ENCODE measurements around the gene TENT4A.

DNA sequence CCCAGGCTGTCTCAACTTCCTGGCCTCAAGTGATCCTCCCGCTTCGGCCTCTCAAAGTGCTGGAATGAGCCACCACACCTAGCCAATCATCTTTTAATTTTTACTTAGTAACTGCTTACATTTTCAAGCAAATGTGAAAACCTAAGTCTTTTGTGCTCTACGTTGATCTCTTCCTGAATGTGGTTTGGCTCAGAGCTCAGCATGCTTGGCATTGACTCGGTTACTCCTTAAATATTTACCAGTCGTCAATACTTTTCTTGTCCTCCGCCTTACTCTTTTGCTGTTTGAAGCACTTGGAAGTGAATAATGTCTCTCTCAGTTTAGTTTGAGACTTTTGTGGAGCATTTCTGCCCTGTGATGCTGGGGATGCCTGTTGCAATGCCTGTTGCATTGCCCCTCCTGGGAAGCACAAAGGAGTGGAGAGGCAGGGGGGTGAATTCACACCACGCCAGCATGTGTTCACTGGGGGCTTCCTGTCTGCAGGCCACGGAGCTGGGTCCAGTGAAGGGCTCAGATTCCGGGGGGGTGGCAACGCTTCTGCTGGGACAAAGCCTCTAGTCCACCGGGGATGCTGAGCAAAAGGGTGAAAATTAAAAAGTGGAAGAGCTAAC is 13.1 kb upstream of the TENT4A start:
- TF ChIP-seq, protein P1, sequence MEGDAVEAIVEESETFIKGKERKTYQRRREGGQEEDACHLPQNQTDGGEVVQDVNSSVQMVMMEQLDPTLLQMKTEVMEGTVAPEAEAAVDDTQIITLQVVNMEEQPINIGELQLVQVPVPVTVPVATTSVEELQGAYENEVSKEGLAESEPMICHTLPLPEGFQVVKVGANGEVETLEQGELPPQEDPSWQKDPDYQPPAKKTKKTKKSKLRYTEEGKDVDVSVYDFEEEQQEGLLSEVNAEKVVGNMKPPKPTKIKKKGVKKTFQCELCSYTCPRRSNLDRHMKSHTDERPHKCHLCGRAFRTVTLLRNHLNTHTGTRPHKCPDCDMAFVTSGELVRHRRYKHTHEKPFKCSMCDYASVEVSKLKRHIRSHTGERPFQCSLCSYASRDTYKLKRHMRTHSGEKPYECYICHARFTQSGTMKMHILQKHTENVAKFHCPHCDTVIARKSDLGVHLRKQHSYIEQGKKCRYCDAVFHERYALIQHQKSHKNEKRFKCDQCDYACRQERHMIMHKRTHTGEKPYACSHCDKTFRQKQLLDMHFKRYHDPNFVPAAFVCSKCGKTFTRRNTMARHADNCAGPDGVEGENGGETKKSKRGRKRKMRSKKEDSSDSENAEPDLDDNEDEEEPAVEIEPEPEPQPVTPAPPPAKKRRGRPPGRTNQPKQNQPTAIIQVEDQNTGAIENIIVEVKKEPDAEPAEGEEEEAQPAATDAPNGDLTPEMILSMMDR (conservative IDR thresholded peaks at IDR 0.05; ENCODE audit: low read depth, low read length): no peak
- no peak for TF ChIP-seq EZH2 (IDR thresholded peaks at IDR 0.05; ENCODE audit: borderline replicate concordance, low read depth, low read length, poor library complexity, severe bottlenecking)
